ENCODE measurements around the gene RBM39.
"Not testable (repeated sequence)": the region's sequence is repeated elsewhere in the genome, so short reads cannot be mapped to it uniquely, and the experiment has no call there.

Gene RBM39

GRCh38 chr20:35741892-35742740 is at the start of gene RBM39:
Gene RBM39, minus strand, starts transcription at chr20:35742260. Its CDS starts 1,386 bp downstream, at chr20:35740874.
- DNase-seq = peak; percentile 100

DNA sequence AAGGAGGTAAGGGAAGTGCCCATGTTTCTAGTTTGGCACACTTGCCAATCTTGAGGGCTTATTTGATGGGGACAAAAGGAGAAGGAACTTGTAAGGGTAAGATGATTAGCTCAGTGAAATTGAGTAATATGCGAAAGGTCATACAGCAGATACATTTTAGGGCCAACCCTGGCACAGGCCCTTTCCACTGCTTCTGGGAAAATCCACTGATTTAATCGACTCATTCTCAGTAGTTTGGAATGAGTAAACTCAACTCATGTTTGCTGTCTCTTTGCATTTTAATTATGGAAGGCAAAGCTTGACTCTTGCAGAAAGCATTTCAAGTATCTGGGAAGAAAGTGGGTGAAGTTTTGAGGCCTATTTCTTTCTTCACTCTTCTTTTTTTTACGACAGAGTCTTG is 49.8 kb upstream of the RBM39 start:
- DNase-seq = no peak

DNA sequence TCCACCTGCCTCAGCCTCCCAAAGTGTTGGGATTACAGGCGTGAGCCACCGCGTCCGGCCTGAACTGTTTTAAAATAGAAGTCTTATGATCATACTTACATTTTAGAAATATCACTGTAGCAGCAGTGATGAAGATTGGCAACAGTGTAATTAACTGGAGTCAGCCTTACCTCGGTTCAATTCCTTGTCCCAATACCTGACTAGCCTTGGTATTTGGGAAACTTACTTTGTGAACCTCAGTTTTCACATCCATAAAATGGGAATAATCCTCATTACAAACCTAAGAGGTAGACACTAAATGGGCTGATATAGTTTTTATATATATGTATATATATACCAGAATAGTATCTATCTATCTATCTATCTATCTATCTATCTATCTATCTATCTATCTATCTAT is 49.0 kb upstream of the RBM39 start:
- DNase-seq = no peak

- DNase-seq = peak; percentile 89
Observed at GRCh38 chr20:35788796-35789195, 46.7 kb upstream of the RBM39 start.

- DNase-seq = not testable (repeated sequence)
Observed at GRCh38 chr20:35785541-35785940, 43.5 kb upstream of the RBM39 start.

GRCh38 chr20:35783811-35784210 is 41.8 kb upstream of the RBM39 start:
- not testable (repeated sequence) for DNase-seq

DNA sequence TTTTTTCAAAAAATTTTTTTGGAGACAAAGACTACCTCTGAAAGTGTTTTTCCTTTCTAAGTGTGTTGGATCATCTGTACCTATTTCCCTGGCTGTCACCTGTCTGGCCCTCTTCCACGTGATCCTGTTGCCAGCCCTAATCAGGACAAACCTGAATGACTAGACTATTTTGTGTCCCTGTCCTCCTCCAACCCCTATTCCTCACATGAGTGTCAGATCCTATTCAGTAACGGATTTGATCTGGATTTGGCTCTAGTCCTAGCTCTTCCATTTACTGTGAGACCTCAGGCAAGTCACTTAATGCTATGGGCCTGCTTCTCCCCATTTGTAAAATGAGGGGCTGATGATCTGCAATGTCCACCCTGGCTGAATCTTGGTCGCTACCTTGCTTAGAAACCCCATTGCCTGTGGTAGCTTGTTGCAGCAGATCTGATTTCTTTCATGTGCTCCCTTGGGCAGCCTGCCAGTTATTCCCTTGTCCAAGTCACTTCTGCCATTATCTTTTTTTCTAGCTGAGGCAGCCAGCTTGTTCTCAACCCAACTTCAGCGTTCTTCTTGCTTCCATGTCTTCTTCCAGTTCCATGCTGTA is 34.5 kb upstream of the RBM39 start:
- DNase-seq = peak; percentile 87

GRCh38 chr20:35774391-35774790 is 32.3 kb upstream of the RBM39 start:
- DNase-seq = no peak

- DNase-seq = no peak
Observed at GRCh38 chr20:35773154-35773751, 31.2 kb upstream of the RBM39 start.

- DNase-seq = no peak
Observed at GRCh38 chr20:35772563-35773058, 30.6 kb upstream of the RBM39 start.

DNA sequence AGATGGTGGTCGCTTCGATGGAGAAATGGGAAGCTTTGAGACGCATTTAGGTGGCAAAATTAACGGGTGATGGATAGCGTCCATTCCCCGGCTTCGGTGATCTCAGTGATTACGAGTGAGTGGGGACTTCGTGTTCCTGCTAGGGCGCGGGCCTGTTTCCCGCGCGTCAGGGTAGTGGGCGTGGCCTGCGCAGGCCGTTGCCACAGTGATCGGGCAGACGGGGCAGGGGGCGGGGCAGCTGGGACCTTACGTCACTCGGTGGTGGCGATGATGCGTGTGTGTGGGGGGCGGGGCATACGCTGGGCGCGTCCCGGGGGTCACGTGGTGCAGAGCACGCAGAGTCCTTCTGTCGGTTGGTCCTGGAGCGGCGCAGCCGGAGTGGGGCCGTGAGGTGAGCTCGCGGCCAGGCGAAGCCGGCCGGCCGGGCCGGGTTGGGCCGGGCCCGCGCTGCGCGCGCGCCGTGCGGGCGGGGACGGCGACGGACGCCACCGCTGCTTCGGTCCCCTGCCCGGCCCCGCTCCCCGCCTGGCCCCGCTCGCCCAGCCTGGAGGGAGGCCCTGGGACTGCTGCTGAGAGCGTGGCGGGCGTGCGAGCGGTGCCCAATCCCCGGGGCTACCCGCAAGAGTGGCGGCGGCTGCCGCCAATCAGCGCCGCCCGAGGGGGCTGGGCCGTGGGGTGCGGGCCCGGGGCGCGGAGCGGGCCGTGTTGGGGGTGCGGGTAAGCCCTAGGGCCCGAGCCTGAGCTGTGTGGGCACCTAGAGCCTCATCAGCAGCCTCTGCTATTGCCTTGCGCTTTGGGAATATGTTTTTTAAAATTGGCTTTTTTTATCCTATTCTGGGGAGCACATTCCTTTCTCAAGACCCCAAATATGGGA is 29.9 kb upstream of the RBM39 start, which contains the start of gene PHF20:
PHF20 (plus strand) TSS at position 327 of the 874 bp plus-strand sequence. CDS start 29,508 bp downstream, outside the sequence.
- DNase-seq = peak; percentile 95

DNA sequence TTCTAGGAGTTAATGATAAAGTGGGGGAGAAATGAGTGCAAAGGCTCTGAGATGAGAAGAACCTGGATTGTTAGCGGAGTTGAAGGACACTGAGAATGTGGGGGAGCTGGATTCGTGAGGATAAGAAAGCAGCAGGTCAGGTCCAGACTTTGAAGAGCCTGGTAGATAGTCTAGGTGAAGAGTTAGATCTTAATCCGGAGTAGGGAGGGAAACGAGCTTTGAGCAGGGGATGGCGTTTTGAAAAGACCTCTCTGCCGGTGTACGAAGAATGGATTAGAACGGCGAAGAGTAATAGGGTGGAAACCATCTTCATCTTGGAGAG is 29.3 kb upstream of the RBM39 start:
- DNase-seq = no peak

DNA sequence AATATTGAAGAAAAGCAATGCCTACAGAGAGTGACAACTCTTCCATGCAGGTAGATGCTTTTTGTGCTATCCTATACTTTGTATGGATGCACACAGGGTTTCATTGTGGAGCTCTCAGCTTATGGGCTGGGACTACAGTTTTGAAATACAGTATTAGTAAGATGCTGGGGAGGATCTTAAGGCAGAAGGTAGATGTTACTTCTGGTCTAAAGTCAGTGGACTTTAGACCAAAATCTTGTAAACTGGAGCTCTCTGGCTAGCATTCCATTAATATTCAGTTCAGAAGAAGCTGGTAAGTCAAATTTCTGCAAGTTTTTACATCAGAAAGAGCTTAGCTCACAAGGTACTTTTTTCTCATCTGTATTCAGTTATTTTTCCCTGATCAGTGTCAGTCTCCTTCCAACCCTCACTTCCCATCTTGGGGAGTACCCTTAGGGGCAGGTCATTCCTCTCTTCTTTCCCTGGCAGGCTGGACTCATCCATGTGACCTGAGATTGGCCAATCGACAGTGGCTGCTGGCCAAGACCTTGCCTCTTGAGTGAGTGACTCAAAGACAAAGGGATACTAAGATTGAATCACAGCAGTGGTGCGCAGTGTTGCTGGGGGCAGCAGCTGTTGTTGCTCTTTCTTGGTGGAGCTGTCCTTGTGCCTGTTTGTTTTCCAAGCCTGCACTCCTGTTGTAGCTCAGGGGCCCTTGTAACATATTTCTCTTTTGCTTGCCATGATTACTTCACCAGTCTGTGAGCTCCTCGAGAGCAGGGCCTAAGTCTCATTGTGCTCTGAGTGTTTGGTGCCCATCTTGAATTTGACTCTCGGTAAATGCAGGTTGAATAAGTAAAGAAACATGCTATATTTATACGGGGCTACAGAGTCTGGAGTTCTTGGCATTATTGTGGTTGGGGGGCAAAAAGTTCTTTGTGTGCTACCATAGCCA is 26.9 kb upstream of the RBM39 start:
- DNase-seq = peak; percentile 63

GRCh38 chr20:35767683-35768481 is 25.8 kb upstream of the RBM39 start:
- no peak for DNase-seq

DNA sequence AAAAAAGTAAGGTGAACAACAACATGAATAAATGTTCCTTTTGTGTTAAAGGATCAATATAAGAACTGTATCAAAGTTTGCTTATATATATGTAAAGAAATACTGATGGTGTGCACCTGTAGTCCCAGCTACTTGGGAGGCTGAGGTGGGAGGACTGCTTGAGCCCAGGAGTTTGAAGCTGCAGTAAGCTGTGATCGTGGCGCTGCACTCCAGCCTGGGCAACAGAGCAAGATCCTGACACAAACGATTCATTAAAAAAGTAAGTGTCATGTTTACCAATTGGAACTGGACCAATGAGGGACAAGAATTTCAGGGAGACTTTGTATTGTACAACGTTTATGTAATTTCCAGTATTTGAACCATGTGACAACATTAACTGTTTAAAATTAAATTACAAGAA is 24.8 kb upstream of the RBM39 start:
- no peak for DNase-seq

GRCh38 chr20:35764936-35765335 is 22.9 kb upstream of the RBM39 start:
- DNase-seq = not testable (repeated sequence)

- no peak for DNase-seq
Observed at GRCh38 chr20:35762461-35762860, 20.4 kb upstream of the RBM39 start.

DNA sequence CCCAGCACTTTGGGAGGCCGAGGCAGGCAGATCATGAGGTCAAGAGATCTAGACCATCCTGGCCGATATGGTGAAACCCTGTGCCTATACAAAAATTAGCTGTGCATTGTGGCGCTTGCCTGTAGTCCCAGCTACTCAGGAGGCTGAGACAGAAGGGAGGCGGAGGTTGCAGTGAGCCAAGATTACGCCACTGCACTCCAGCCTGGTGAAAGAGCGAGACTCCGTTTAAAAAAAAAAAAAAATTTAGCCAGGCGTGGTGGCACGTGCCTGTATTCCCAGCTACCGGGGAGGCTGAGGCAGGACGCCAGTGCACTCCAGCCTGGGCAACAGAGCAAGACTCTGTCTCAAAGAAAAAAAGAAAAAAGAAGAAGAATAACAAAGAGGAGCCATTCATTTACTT is 19.5 kb upstream of the RBM39 start:
- not testable (repeated sequence) for DNase-seq

DNA sequence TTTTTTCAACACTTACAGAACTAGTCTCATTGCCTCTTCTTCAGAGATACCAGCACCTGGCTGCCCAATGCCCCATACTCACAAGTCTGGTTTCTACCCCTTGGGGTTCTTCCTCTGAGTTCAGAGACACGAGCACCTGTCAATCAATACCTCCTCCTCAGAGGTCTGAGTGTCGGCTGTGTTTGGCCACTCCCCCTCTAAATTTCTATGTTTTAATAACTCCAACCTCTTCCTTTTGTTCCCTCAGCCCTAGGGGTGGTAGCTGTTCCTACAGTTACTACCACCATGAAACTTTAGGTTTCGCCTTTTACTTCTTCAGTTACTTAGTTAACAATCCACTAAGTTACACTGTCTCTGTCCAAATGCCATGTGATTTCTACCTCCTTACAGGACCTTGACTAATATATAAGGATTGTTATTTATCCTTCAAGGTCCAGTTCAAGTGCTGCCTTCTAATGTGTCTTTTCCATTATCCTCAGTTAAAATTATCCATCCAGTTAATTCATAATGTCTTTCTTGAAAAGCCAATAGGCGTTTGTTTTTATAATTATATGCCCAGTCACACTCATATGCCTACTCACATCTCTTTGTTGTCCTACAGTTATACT is 15.1 kb upstream of the RBM39 start:
- DNase-seq = no peak

DNA sequence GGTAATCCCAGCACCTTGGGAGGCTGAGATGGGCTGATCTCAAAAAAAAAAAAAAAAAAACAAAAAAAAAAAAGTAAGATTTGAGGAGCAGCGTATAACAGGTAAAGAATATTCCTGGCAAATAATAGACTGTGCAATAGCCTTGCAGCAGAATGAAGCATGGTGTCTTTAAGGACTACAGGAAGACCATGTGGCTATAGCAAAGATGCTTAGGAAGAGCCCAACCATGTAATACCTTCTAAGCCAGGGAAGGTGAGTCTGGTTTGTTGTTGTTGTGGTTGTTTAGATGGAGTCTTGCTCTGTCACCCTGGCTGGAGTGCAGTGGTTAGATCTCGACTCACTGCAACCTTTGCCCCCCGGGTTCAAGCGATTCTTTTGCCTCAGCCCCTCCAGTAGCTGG is 14.3 kb upstream of the RBM39 start:
- no peak for DNase-seq
